AML-193 (cell line): Measurements from ENCODE around the gene CDHR2.
A peak's percentile ranks its signal among the peaks of the same experiment; 100 is the strongest.

Experiments
- DNase-seq, 2 experiments: peaks; one replicate each; lab custom pipeline; 2025; lab: John Stamatoyannopoulos, UW

CDHR2 gene

DNA sequence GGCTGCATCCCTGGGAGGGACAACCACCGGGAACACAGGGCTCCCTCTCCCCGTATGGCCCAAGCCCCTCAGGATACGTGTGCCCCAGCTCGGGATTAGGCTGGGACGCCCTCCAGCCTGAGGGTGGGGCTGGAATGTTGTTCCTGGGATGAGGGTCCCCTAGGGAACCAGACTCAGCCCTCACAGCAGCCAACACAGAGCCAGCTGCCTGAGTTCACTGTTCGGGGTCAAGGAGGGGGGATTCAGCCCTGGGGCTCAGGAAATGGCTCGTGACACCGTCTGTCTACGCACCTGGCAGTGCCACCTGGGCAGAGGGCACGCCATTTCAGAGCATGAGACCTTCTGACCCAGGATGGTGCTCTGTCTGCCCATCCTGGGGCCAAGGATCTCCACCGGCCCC is 20.8 kb upstream of the CDHR2 start:
- no peak for DNase-seq

DNA sequence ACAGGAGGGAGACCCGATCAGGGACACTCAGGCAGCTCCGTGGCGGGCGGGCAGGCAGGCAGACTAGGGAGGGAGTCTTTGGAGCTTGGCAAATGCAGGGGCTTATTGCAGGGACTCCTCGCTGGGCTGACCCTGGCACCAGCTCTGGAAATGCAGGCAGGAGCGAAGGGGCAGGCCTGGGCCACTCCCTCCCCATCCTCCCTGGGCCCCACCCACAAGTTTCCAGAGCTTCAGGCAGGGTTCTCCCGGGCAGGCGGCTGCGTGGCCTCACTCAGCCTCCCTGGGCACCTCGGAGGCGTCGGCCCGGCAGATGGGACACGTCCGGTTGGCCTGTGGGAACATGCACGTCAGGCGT is 20.4 kb upstream of the CDHR2 start:
- DNase-seq: no peak

DNA sequence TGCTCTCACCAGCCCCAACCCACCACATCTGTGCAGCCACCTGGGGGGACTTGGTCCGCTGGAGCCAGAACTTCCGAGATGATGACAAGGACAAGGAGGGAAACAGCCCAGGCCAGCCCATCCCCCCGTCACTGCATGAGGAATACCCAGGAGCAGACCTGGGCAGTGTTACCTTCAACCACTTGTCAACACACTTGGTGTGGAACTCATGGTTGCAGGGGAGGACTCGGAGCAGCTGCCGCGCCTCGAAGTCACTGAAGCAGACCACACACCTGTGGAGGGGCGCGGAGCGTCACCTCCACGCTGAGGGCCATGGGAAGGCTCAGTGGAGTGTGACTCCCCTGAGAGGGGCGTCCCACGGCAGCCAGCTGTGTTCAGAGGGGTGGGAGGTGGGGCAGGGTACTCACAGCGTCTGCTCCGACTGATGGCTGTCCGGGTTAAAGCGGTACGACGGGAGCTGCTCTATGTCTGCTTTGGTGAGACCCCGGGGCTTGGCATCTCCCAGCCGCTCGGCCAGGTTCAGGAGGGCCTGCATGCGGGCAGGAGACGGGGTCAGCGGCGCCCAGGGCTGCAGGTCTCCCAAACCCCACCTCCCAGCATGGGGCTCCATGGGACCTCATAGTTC is 19.9 kb upstream of the CDHR2 start:
- DNase-seq: no peak

DNA sequence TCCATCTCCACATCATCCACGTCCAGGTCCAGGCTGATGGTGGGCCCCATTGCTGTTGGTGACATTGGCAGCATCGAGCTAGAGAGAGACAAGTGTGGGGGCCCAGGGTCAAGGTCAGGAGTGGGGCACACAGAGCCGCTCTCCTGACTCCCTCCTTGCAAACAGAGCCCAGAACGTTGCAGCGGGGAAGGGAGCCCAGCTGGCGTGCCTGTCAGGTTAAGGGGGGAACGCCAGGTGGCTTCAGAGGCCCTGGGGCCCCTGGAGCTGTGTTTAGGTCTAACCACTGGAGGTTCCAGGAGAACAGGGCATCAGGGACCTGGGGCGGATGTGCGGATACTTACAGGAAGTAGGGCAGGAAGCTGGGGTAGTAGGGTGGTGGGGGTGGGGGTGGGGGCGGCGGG is 19.4 kb upstream of the CDHR2 start:
- no peak for DNase-seq

DNA sequence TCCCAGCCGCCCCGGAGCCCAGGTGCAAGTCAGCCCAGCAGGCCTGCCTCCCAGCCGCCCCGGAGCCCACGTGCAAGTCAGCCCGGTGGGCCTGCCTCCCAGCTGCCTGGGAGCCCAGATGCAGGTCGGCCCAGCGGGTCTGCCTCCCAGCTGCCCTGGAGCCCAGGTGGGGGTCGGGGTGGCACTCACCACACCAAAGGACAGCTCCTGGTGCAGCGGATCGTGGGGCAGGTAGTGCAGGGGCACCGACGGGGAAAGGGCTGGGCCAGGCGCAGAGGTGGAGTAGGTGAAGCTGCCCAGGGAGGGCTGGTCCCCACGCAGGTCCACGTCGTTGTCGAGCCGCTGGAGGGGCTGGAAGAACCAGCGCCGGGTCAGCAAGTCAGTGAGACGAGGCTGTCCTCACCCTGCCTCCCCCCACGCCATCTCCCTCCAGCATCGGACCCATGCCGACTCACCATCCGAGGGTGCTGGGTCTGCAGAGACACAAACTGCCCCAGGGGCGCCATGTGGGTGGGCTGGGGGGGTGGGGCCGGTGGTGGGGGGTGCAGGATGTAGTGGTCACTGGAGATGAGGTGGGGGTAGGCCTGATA is 18.7 kb upstream of the CDHR2 start:
- no peak for DNase-seq

DNA sequence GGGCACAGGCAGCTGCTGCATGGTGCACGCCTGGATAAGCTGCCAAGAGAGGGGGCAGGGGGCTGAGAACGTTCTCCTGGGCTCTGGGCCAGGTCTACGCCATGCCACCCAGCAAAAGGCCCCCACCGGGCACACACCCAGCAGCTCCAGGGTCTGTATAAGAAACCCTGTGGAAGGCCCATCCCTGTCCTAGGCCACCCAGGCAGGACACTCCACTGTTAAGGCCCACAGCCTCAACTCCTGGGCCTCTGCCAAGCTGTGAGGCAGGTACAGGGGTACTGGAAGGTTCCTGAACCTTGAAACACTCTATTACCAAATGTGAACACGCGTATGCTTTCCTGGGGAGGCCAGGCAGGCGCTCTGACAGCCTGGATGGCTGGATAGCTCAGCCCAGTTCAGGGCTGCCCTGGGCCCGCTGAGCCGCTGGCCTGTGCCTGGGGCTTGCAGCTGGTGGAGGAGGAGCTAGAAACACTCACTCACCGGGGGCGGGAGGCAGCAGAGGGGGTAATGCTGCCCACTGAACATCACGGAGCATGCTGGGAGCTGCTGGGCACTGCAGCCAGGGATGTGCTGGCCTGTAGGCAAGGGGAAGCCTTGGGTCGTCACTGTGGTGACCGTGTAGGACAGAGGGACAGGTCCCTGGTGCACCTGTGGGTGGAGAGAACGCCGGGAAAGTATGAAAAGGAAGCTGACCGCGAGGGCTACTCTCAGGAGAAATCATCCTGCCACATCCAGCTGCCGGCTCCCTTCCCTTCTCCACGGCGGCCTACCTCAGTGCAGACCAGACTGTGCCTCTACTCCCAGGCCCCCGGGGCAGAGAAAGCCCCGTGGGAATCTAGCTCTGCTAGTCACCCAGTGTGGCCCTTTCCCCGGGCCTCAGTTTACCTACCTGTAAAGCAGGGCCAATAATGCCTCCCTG is 17.9 kb upstream of the CDHR2 start:
- DNase-seq: no peak

DNA sequence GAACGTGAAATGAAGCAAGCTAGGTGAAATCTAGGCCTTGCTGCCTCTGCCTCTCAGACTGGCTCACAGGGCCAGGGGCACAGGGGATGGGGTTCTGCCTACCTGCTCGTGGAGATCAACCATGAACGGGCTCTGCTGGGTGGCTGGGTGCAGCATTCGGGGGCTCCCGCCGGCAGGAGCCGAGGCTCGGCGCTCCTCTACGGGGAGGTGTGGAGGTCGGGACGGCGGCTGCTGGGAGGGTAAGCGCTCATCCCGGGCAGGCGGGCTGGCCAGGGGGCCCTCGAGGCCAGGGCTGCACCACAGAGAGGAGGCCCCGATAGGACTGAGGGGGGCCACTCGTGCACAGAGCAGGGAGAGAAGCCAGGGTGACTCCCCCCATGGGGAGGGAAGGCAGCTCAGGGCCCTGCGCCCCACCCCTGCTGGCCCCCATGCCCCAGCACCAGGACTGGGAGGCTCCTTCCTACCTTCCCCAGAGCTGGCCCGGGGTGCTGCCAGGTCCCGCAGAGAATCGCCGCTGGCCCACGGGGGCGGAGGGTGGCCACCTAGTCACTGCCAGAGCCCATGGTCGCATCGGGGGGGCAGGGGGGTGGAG is 17.1 kb upstream of the CDHR2 start:
- DNase-seq: no peak

DNA sequence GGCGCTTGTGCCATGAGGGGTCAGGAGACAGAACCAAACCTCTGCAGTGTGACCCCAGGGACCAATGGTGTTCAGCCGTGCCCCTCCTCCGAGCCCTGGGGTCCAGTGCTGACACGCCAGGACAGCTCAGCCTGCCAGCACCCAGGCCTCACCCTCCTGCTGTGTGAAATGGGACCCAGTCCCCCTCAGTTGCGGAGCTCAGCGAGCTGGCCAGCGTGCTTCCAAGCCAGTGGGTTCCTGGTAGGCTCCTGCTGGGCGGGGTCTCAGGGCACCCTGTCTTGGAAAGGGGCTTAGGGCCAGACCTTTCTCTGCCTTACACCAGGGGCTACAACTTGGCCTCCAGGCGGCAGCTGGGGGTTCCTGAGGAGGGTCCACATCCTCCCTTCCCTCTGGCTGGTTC is 16.3 kb upstream of the CDHR2 start:
- DNase-seq: no peak

DNA sequence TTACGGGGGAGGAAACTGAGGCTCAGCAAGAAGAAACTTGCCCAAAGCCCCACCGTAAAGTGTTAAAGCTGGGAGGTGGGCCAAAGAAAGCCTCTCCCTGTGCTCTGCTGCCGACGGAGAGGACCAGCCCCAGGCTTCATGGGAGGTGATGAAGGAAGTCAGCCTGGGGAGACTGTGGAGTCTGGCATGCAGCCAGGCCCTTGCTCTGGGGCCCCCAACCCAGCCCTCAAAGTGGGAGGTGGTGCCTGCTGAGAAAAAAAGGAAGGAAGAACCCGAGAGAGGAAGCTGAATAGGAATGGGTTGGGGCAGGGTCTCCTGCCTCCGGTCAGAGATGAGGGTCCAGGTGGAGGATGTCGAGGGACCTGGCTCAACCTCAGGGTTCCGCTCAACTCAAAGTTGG is 15.8 kb upstream of the CDHR2 start:
- DNase-seq: peak; percentile 44 to 62

DNA sequence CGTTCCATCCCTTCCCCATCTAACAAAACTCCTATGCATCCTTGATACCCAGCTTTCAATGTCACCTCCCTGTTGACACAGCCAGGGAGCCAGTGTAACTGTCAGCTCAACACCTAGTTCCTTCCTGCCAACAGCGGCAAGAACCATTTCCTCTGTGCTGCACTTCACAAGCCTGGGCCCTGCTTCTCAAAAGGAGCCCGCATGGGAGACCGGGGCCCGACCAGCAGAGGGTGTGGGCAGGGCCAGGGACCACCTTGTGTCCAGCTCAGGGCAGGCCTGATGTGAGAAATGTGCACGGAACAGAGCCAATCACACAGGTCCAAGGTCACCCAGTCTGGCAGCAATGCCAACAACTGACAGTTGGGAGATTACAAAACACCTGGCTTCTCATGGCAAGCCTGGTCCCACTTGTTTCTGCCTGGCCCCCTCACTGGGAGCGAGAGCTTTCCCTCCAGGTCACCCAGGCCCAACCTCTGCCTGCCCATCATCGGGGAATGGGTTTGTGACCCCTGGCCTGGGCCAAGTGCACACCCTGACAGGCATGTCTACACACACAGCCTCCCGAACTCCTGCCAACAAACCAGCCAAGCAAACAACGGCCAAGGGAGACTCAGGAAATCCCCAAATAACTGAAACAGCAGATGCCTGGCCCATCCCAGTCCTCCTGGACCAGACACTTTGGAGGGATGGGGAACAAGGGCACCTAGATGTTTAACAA is 15.1 kb upstream of the CDHR2 start:
- DNase-seq: peak; percentile 58 to 68

DNA sequence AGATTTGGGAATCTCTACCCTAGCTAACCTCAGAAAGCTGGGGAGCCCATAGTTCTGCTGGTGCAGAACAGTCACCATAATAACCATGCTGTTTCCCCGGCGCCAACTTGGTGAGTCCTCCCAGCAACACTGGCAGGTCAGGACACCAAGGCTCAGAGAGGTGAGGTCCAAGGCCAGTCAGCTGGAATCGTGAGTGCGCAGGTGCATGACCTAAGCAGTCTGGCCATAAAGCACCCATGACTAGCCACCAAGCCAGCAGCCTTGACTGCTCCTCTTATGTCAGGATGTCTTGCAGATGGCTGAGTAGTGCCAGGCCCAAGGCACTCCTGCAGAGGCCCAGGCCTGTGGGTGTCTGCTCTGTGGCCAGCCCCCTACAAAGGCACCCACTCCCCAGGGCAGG is 14.5 kb upstream of the CDHR2 start:
- DNase-seq: no peak

DNA sequence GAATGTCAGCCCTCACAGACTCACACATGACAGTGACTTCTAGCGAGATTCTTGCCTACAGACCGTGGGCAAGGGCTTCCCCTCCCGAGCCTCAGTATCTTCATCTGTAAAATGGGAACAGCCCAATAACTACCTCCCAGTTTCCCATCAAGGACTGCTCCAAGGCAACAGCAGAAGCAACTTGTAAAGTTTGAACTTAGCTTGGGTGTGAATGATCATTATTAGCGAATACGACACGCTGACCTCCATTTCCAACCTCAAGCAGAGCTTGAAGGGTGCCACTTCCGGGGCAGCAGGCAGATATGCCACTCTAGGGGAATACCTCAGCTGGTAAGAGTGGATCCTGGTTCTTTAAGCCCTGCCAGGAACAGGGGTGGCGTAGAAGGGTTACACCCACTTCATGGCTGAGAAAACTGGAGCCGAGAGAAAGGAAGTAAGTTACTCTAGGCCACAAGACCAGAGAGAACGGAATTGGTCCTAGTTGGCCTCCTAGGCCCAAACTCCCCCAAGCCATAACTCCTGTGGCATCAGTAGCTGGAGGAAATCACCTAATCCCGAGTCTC is 14.0 kb upstream of the CDHR2 start:
- DNase-seq: peak; percentile 65 to 75

DNA sequence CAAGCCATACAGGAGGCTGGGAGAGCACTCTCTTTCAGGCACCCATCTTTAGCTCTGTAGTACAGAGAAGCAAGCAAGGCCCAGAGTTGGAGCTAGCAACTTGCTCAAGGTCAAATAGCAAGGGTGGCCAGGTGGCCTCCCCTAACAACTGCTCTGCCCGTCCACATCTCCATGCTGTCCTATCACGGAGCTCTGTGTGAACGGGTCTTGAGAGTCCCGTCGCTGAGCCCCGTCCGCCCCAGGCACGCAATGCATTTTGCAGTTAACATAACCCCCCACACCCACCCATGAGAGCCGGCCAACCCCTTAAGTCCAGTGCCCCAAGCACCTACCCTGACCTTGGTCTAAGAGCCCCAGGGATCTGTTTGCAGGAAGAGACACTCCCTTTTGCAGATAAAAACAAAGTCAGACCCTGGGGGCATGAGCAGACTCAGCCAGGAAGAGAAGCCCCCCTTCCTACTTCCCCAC is 13.4 kb upstream of the CDHR2 start:
- no peak for DNase-seq

DNA sequence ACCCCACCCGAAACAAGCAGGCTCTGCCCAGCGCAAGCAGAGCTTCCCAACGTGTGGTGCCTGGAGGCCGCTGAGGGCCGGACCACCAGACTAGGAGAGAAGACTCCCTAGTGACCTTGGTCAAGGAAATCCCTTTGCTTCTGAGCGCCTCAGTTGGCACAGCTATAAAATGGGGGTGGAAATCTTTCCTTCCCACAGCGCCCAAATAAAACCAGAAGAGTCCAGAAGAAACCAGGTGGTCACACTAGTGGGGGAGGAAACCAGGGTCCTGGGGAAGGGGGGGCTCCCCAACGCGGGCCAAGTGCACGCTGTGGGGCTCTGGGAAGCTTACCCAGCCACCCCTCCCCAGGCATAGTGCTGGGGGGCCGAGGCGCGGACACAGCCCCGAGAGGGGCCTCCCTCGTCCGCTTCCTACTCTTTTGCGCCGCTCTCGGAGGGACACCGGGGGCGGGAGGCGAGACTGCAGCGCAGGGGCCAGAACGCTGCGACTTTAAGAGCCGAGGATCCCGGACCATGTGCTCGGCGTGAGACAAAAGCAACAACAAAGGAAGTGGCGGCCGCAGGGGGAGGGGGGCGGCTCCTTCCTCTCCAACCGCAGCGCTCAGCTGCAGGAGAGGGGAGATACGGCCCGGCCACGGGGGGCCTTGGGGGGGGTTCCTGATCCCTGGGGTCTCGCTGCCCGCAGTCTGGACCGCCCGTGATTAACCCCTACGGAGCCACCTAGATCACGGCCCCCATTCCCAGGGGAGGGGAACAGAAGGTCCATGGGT is 12.8 kb upstream of the CDHR2 start:
- DNase-seq: peak; percentile 65 to 66

DNA sequence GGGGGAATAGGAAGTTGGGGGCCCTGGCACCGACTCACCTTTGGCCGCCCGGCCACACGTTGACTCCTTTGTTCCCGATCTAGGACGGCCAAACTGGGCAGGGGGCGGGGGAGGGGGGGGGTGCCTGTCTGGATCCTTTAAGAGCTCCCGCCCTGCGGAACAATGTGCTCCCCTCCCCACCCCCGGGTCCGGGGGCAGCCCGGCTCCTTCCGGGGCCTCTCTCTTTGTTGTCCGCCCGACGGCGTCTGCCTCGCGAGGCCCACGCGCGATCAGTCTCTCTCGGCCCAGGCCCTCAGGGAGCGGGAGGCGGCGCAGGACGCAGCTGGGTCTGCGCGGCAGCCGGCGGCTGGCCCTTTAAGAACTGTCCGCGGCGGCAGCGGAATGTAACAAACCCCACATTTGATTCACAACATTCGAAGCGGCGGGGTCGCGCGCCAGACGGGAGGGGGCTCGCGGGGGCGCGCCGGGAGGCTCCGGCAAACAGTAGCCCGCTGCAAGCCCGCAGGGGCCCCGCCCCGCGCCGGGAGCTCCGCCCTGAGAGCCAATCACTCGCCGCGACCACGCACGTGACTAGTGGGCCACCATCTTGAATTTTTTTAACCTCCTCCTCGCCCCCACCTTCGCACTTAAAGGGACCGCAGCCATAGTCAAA is 12.1 kb upstream of the CDHR2 start, which contains the start of gene RNF44:
TSS of gene RNF44 (minus strand) at position 501 of the 652 bp plus-strand sequence. CDS start 4,930 bp downstream, outside the sequence.
- DNase-seq: peak; percentile 93

DNA sequence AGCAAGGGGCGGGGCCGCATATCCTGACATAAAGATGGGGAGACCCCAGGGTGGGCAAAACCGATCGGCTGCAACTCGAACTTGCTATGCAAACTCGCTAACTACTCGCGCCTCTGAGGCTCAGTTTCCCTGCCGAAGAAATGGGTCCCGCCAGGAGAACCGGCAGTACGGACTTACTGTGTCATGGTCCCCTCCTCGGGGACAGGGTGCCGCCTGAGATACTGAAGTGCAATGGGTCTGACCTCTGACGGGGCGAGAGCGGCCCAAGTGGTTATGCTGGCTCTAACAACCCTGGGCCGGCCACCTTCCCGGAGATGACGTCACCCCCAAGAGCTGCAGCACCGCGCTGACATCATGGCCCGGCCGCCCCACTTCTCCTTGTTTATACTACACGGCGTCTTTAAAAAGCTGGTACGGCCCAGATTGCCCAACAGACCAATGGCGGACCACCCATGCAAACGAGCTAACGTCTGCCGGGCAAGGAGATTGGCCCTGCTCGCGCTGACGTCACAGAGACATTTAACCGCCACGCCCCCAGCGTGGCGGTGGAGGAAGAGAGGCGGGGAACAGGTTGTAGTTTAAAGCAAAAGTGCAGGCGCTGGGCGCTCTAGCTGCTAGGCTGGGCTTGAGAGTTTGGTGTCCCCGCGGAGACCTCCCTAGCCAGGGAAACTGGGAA is 11.4 kb upstream of the CDHR2 start:
- peak; percentile 98 to 99 for DNase-seq

DNA sequence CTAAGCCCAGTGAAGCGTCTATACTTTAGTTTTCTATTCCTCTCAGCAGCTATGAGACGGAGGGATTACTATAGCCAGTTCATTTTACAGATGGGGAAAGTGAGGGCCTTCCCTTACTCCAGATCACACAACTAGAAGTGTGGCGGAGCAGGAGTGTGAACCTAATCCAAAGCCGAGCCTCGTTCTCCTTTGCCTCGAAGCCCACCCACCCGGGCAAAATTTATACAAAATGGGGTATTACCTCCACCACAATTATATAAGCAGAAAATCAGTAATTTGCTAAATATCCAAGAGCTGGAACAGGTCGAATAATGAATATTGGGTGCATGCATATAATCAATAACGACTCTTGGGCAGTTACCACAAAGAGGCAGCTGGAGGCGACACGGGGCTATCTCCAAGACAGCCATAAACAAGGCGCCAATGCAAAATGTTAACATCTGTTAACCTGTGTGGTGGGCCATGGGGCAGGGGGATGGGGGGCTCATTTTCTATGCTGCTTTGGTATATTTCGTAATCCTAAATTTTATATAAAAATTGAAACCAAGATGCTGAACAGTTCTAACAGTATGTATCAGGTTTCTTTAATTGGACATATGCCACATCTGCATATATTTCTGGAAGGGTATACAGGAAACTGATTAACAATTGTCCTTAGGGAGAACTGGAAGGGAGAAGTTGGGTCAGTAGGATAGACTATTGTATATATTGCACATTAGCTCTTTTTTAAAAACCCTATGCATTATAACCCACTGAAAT is 10.7 kb upstream of the CDHR2 start:
- DNase-seq: no peak

DNA sequence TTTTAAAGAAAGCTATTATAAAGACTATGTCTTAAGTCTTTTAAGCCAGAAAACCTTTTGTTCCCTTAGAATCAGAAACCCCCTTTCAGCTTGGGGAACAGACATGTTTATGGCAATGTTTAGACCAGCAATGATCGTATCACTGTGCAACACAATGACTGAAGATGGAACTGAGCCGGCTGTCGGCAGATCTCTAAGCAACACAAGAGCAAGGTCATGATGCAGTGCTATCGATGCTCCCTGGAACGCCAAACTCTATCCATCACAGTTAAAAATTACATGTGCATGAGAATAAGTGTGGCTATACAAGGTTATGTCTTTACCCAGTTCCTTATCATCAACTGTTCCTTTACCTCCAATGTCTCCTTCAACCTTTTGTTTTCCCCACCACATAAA is 10.2 kb upstream of the CDHR2 start:
- no peak for DNase-seq

DNA sequence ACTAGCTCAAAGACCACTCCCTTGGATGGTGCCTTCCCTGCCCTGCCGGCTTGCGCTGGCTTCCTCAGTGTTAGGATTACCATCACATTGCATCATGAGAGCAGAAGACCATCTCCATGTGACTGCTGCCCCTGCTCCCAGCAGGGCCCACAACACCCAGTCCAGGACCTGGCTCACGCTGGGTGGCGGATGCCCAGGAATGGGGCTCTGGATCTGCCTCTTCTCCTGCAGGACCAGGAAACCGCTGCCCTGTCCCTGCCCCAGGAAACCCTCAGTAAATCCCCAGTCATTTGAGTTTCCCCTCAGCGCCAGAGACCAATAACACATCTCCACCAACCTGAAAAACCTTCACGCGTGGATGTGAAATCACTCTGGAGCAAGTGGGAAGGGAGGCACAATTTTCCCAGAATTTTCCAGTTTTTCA is 8.7 kb upstream of the CDHR2 start:
- no peak for DNase-seq
